Prostate gland (tissue), 2 donors: ENCODE measurements around the gene FBXW9. TPM values are rescaled to one million over a fixed set of nuclear protein-coding genes. Genes with fewer than 3 reads are reported as not detected.
A peak's percentile ranks its signal among the peaks of the same experiment; 100 is the strongest.

Experiments
- DNase-seq: peaks from one replicate; pipeline ENCODE4 v3.0.0-alpha.2; 2019; ENCODE audit warnings: low spot score
- H3K27ac ChIP-seq, 2 donors: fragments of 200-600 bp; sonication (generic); 2 replicates each; pipeline ENCODE4 v1.5.1; 2017 to 2019
- H3K27me3 ChIP-seq: fragments of 200-600 bp; sonication (generic); replicated peaks from 2 replicates; pipeline ENCODE4 v1.5.1; 2019; ENCODE audit not compliant: insufficient read depth
- H3K36me3 ChIP-seq, 2 donors: fragments of 200-600 bp; sonication (generic); 1 replicate in 1 of 2; 2 replicates in 1 of 2; pipeline versions ENCODE4 v1.5.1 to v1.8.1; 2017 to 2019
- H3K4me1 ChIP-seq: fragments of 200-600 bp; sonication (generic); replicated peaks from 2 replicates; pipeline ENCODE4 v1.5.1; 2019
- H3K4me3 ChIP-seq, 2 donors: fragments of 200-600 bp; sonication (generic); 2 replicates each; pipeline ENCODE4 v1.5.1; 2017 to 2019
- H3K9me3 ChIP-seq: fragments of 200-600 bp; sonication (generic); 2 replicates; pipeline ENCODE4 v1.5.1; 2017
- POLR2A ChIP-seq: fragments of 450-650 bp; IDR thresholded peaks from one replicate; pipeline ENCODE4 v1.6.1; 2016; ENCODE audit warnings: antibody characterized with exemption, mild to moderate bottlenecking
- POLR2AphosphoS5 ChIP-seq: sonication (generic); formaldehyde crosslinking; IDR thresholded peaks from one replicate; pipeline ENCODE4 v1.6.1; 2017; ENCODE audit warnings: antibody characterized with exemption
- WGBS: methylation state at CpG from one replicate; pipeline ENCODE4 v1.1.5; 2018; 5-methylcytosine and 5-hydroxymethylcytosine counted together
- intact Hi-C: fragments of 100-400 bp; cut with DNase I; formaldehyde crosslinking; loops from one replicate; pipeline ENCODE4 v1.14.2; 2022
- total RNA-seq, 2 donors: library from RNA; depleted of rRNA; stranded (reverse); fragments of >200 nt; gene quantifications; one replicate each; pipeline ENCODE4 v1.1.0, GENCODE V29; 2016
- TF ChIP-seq, protein P1 (sequence below), 4 experiments: fragments of 200-600 bp in 2 of 4; fragments of 450-650 bp in 2 of 4; sonication (generic) in 2 of 4; IDR thresholded peaks; 1 replicate in 3 of 4; 2 replicates in 1 of 4; pipeline ENCODE4 v1.5.1; 2016 to 2019; ENCODE audit warnings: antibody characterized with exemption in 4 of 4, mild to moderate bottlenecking in 2 of 4, moderate library complexity in 2 of 4

FBXW9 gene
- total RNA-seq, 2 donors from 2014 or later, result 9.1 to 16.9 TPM

DNA sequence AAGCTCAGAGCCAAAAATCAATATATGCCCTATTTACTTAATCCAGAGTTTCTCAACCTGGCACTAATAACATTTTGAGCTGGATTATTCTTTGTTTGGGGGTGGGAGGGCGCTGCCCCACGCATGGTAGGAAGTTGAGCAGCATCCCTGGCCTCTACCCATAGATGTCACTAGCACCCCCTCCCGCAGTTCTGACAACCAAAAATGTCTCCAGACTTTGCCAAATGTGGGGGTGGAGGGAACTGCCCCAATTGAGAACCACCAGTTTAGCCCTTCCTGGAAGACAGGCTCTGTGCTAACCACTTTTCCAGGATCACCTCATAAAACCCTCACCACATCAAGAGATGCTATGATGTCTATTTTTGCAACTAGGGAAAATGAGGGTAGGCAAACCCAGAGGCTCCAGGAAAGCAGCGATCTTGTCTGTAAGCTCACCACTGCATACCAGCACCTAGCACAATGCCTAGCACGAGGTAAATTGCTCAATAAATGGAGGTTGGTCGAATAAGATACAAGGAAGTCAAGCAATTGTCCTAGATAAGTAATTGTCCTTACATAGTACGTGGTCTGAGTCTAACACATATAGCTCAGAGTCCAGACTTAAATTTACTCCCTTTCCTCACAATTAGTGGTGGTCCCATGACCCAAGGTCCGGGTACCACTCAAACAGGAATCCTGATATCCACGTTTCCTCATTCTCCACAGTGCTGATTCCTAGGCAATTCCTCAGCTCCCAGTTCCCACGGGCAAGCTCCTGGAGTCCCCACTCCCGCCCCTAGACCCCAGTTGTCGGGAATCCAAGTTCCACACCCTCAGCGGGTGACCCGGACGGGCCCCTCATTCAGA, 37.2 kb upstream of the FBXW9 start:
- Histone ChIP-seq H3K27ac (peak overlapping the region; percentile 92 to 93), H3K36me3 (peaks cover 0 to 6% of the 10 kb centered on the region in 2 donors), H3K9me3 (no peaks in the 10 kb centered on the region), H3K27me3 (no peaks in the 10 kb centered on the region), H3K4me3 (peak overlapping the region; percentile 82 to 96), H3K4me1 (peaks cover 23% of the 10 kb centered on the region)
- intact Hi-C loops, result no loop called here
- WGBS, result 2% methylated on average over 15 of the region's 15 CpGs
- DNase-seq, result no peak
- TF ChIP-seq POLR2A (no peak), POLR2AphosphoS5 (no peak)
- TF ChIP-seq, protein P1, sequence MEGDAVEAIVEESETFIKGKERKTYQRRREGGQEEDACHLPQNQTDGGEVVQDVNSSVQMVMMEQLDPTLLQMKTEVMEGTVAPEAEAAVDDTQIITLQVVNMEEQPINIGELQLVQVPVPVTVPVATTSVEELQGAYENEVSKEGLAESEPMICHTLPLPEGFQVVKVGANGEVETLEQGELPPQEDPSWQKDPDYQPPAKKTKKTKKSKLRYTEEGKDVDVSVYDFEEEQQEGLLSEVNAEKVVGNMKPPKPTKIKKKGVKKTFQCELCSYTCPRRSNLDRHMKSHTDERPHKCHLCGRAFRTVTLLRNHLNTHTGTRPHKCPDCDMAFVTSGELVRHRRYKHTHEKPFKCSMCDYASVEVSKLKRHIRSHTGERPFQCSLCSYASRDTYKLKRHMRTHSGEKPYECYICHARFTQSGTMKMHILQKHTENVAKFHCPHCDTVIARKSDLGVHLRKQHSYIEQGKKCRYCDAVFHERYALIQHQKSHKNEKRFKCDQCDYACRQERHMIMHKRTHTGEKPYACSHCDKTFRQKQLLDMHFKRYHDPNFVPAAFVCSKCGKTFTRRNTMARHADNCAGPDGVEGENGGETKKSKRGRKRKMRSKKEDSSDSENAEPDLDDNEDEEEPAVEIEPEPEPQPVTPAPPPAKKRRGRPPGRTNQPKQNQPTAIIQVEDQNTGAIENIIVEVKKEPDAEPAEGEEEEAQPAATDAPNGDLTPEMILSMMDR (IDR thresholded peaks at IDR 0.05), result no peak

DNA sequence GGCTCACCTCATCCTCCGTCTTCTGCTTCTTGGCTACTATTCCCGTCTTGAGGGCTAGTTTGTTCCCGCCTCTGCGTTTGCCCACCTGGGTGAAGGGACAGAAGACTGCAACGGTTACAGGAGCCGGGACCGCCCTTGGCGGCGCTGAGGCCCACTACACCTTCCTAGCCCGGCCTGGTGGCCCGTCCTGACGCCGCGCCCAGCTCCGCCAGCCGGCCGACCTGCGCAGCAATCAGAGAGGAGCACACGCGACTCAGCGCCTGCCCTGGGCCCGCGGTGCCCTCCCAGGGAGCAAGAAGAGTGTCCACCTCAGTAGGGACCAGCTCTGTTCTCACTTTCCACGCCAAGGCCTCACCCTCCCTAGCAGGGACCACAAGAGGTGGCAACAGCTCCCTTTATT, 34.9 kb upstream of the FBXW9 start:
- Histone ChIP-seq H3K36me3 (peaks cover 0 to 6% of the 10 kb centered on the region in 2 donors), H3K9me3 (no peaks in the 10 kb centered on the region), H3K4me1 (peaks cover 16% of the 10 kb centered on the region), H3K27ac (no peak overlapping the region), H3K27me3 (no peaks in the 10 kb centered on the region), H3K4me3 (no peak overlapping the region)
- 91% methylated on average over 24 of the region's 24 CpGs for WGBS
- intact Hi-C loops, result no loop called here
- TF ChIP-seq POLR2AphosphoS5 (no peak), POLR2A (no peak)
- TF ChIP-seq, protein P1 (IDR thresholded peaks at IDR 0.05), result no peak
- no peak for DNase-seq

DNA sequence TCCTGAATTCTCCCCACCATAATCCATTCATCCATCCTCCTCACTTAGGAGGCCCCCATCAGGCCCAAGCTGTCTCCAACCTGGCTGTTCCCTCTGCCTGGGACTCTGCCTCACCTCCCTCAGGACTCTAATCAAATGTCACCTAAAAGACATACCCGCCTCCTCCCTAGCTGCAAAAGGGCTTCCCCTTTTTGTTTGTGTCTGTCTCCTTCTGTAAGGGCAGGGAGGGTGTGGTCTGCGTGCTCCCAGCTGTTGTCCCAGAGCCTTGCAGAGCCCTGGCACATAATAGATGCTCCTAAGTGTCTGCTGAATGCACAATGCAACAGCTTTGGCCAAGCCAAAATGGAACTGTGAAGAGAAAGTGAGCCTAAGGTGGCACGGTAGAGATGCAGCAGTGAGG, 33.6 kb upstream of the FBXW9 start:
- no peak for TF ChIP-seq POLR2A
- TF ChIP-seq POLR2AphosphoS5, result no peak
- TF ChIP-seq, protein P1 (IDR thresholded peaks at IDR 0.05), result no peak
- WGBS, result 78% methylated on average over 3 of the region's 3 CpGs
- no peak overlapping the region for H3K4me3 ChIP-seq
- H3K27ac ChIP-seq, result no peak overlapping the region
- peaks cover 0 to 6% of the 10 kb centered on the region in 2 donors for H3K36me3 ChIP-seq
- intact Hi-C loops, result no loop called here
- no peak for DNase-seq
- H3K9me3 ChIP-seq, result no peaks in the 10 kb centered on the region
- no peaks in the 10 kb centered on the region for H3K27me3 ChIP-seq
- peaks cover 16% of the 10 kb centered on the region for H3K4me1 ChIP-seq

DNA sequence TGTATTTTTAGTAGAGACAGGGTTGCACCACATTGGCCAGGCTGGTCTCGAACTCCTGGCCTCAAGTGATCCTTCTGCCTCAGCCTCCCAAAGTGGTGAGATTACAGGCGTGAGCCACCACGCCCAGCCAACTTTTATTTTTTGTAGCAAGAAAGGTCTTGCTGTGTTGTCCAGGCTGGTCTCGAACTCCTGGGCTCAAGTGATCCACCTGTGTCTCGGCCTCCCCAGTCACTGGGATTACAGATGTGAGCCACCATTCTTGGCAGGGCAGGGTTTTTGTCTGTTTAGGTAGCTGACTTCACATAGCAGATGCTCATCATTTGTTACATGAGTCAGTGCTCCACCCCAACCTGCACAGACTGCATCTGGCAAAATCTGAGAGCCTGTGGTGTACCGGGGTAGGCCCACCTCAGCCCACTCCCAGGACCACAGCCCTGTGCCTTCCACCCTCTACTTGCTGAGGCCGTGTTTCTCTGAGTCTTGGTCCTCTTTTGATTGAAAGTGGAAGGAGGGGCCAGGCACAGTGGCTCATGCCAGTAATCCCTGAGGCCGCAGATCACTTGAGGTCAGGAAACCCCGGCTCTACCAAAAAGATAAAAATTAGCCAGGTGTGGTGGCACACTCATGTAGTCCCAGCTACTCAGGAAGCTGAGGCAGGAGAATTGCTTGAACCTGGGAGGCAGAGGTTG, 31.5 kb upstream of the FBXW9 start:
- Histone ChIP-seq H3K27ac (no peak overlapping the region), H3K4me3 (no peak overlapping the region), H3K36me3 (peaks cover 0 to 6% of the 10 kb centered on the region in 2 donors), H3K27me3 (no peaks in the 10 kb centered on the region), H3K9me3 (no peaks in the 10 kb centered on the region), H3K4me1 (peaks cover 13% of the 10 kb centered on the region)
- no peak for DNase-seq
- WGBS, result 97% methylated on average over 9 of the region's 9 CpGs
- TF ChIP-seq, protein P1 (IDR thresholded peaks at IDR 0.05), result no peak
- no peak for TF ChIP-seq POLR2AphosphoS5
- TF ChIP-seq POLR2A, result no peak
- intact Hi-C loops, result loop anchor here (10.0 kb wide), 1 partner anchor 67 kb away; the partner anchor contains the start of gene JUNB
